ENCODE measurements around the gene SMKR1.

SMKR1 gene

DNA sequence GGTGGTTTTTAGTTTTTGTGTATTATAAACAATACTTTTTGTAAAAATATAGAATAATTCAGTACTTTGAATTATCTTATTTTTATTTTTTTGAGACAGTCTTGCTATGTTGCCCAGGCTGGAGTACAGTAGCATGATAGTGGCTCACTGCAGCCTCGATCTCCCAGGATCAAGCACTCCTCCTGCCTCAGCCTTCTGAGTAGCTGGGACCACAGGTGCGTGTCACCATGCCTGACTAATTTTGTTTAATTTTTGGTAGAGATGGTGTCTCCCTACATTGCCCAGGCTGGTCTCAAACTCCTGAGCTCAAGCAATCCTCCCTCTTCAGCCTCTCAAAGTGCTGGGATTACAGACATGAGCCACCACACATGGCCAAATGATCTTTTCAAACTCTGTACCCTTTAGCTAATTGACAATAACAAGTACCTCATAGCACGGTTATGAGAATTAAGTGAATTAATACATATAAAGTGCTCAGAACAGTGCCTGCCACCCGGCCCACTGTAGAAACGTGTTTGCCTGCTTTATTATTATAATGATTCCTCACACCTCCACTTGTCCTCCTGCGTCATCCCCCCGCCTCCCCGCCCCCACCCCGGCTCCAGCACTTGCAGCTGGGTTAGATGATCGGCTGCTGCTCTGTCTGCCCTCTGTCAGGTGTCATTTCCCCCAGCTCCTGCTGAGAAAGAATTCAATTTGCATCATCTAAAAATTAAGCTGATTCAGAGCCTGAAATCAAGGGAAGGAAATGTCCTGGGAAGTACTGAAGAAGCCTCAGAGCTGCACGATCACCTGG, 55.6 kb downstream of the SMKR1 start:
- H3K4me3 ChIP-seq (ENCODE audit: low read length) = no peak overlapping the region
- no peak for DNase-seq (ENCODE audit: low read depth, low spot score)

DNA sequence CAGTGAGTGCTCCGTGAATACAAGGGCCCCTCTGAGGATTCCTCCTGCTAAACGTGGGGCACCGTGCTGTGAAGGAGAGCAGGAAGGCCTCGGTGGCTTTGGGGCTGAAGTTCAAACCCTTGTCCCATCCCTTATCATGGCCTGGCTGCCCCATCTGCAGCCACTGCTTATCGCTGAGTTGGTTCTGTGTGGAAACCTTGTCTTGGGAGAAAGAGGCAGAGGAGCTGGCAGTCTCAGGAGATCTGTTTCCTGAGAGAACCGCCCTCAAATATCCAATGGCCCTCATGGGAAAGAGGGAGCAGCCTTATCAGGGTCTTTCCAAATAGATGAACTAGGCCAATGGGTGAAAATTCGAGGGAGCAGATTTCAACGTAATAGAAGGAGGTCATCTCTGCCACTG, 57.2 kb downstream of the SMKR1 start:
- no peak for DNase-seq (ENCODE audit: low read depth, low spot score)
- H3K4me3 ChIP-seq (ENCODE audit: low read length) = no peak overlapping the region

DNA sequence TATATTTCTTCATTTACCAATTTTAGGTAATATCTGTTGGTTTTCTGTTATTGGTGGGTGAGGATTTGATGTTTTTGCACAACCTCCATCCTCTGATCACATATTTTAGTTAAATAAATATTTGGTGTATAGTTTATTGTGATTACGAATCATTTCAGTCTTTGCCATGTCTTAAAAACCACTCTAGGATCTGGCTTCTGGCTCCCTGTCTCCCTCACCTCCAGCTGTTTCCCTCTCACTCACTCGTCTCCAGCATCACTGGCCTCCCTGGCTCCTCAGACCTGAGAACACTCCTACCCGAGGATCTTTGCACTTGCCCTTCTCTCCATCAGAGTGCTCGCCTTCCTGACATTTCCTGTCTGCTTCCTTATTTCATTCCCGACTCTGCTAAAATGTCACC, 58.5 kb downstream of the SMKR1 start:
- H3K4me3 ChIP-seq (ENCODE audit: low read length) = no peak overlapping the region
- DNase-seq (ENCODE audit: low read depth, low spot score) = no peak

DNA sequence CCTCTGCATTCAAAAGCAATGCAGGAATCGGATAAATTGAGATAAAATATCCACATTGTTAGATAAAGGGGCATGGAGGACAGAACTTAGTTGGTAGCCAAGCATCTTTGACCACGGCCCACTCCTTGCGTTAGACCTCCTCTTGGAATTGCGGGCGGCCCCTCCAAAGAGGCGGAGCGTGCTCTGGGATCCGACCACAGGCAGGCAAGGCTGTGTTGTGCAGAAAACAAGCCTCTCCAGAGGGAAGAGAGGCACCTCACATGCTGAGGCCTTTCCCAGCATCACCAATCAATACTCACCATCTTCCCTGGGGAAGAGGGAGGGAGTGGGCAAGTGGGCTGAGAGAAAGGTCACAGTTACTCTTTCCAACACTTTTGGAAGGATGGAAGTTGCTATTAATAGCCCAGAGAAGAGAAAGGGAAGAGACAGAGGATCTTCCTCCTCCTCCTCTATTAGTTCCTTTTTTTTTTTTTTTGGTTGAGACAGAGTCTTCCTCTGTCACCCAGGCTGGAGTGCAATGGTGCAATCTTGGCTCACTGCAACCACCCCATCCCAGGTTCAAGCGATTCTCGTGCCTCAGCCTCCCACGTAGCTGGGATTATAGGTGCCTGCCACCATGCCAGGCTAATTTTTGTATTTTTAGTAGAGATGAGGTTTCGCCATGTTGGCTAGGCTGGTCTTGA, 59.5 kb downstream of the SMKR1 start:
- no peak overlapping the region for H3K4me3 ChIP-seq (ENCODE audit: low read length)
- no peak for DNase-seq (ENCODE audit: low read depth, low spot score)
